K562 treated with DMSO at 1 percent for 4 hours (cell line): ENCODE data around the gene FMN2. TPM values are rescaled to one million over a fixed set of nuclear protein-coding genes. Genes with fewer than 3 reads are reported as not detected.

Source experiments
- total RNA-seq: library from RNA; unstranded; fragments of 300-600 nt; gene quantifications from 2 replicates; pipeline ENCODE4 v1.2.3, GENCODE V29; 2022; ENCODE audit not compliant: insufficient read depth

Gene FMN2
- not detected in 2 replicates for total RNA-seq

GRCh38 chr1:240091614-240092300 is at the start of gene FMN2:
Gene FMN2 (plus strand): TSS chr1:240091883. CDS start chr1:240092110, 227 bp downstream.

